ENCODE results near the gene CHAT. TPM values are rescaled to one million over a fixed set of nuclear protein-coding genes. Genes with fewer than 3 reads are reported as not detected.

The CHAT gene
- total and polyA plus RNA-seq, 9 donors = not detected

- no peaks in the 10 kb centered on the region for H3K27me3 ChIP-seq
- H3K4me3 ChIP-seq = no peak overlapping the region
Measured at GRCh38 chr10:49691588-49691987, 77.8 kb downstream of the CHAT start.

GRCh38 chr10:49694466-49694865 lies 80.6 kb downstream of the CHAT start:
- no peak for DNase-seq
- no peak overlapping the region for H3K27ac ChIP-seq
- 76 to 87% (median 77%) methylated on average over 6 of the region's 6 CpGs for WGBS, 3 donors
- no peaks in the 10 kb centered on the region for H3K27me3 ChIP-seq
- no peaks in the 10 kb centered on the region for H3K4me1 ChIP-seq (ENCODE audit: insufficient read depth)
- no peak for TF ChIP-seq POLR2A (IDR thresholded peaks at IDR 0.05)
- TF ChIP-seq EP300 (IDR thresholded peaks at IDR 0.05) = no peak
- TF ChIP-seq CTCF (IDR thresholded peaks at IDR 0.05) = no peak
- no peaks in the 10 kb centered on the region for H3K36me3 ChIP-seq
- intact Hi-C loops (cut with DNase I) = no loop called here
- H3K4me3 ChIP-seq = no peak overlapping the region
- no peaks in the 10 kb centered on the region for H3K9me3 ChIP-seq

More at GRCh38 chr10:49691588-49691987, 77.8 kb downstream of the CHAT start:
- no peak for DNase-seq
- intact Hi-C loops (cut with DNase I) = no loop called here
- H3K9me3 ChIP-seq = no peaks in the 10 kb centered on the region
- no peak for TF ChIP-seq POLR2A (IDR thresholded peaks at IDR 0.05)
- TF ChIP-seq CTCF (IDR thresholded peaks at IDR 0.05) = no peak
- TF ChIP-seq EP300 (IDR thresholded peaks at IDR 0.05) = no peak
- H3K4me1 ChIP-seq (ENCODE audit: insufficient read depth) = no peaks in the 10 kb centered on the region
- H3K27ac ChIP-seq = no peak overlapping the region
- 42 to 51% (median 49%) methylated on average over 9 of the region's 9 CpGs for WGBS, 3 donors
- no peaks in the 10 kb centered on the region for H3K36me3 ChIP-seq

GRCh38 chr10:49696311-49696710 lies 82.5 kb downstream of the CHAT start:
- 69 to 72% (median 72%) methylated on average over 7 of the region's 7 CpGs for WGBS, 3 donors
- TF ChIP-seq POLR2A (IDR thresholded peaks at IDR 0.05) (no peak), EP300 (IDR thresholded peaks at IDR 0.05) (no peak), CTCF (IDR thresholded peaks at IDR 0.05) (no peak)

GRCh38 chr10:49698679-49699078 lies 84.8 kb downstream of the CHAT start:
- no peak for TF ChIP-seq POLR2A (IDR thresholded peaks at IDR 0.05)
- TF ChIP-seq CTCF (IDR thresholded peaks at IDR 0.05) = no peak
- no peak for TF ChIP-seq EP300 (IDR thresholded peaks at IDR 0.05)
- intact Hi-C loops (cut with DNase I) = no loop called here
- Histone ChIP-seq H3K4me3 (no peak overlapping the region), H3K9me3 (no peaks in the 10 kb centered on the region), H3K27me3 (no peaks in the 10 kb centered on the region), H3K36me3 (no peaks in the 10 kb centered on the region), H3K27ac (no peak overlapping the region), H3K4me1 (ENCODE audit: insufficient read depth) (no peaks in the 10 kb centered on the region)
- WGBS, 3 donors = 65 to 72% (median 71%) methylated on average over 9 of the region's 9 CpGs
- no peak for DNase-seq

More at GRCh38 chr10:49696311-49696710, 82.5 kb downstream of the CHAT start:
- no peaks in the 10 kb centered on the region for H3K4me1 ChIP-seq (ENCODE audit: insufficient read depth)
- no peak overlapping the region for H3K27ac ChIP-seq
- no peaks in the 10 kb centered on the region for H3K36me3 ChIP-seq
- DNase-seq = no peak
- no peak overlapping the region for H3K4me3 ChIP-seq
- no peaks in the 10 kb centered on the region for H3K9me3 ChIP-seq
- intact Hi-C loops (cut with DNase I) = no loop called here
- no peaks in the 10 kb centered on the region for H3K27me3 ChIP-seq

All from ovary (tissue), 9 donors.